ENCODE measurements around the gene PGAM5.
"Not testable (repeated sequence)": the region's sequence is repeated elsewhere in the genome, so short reads cannot be mapped to it uniquely, and the experiment has no call there.

The PGAM5 gene

DNA sequence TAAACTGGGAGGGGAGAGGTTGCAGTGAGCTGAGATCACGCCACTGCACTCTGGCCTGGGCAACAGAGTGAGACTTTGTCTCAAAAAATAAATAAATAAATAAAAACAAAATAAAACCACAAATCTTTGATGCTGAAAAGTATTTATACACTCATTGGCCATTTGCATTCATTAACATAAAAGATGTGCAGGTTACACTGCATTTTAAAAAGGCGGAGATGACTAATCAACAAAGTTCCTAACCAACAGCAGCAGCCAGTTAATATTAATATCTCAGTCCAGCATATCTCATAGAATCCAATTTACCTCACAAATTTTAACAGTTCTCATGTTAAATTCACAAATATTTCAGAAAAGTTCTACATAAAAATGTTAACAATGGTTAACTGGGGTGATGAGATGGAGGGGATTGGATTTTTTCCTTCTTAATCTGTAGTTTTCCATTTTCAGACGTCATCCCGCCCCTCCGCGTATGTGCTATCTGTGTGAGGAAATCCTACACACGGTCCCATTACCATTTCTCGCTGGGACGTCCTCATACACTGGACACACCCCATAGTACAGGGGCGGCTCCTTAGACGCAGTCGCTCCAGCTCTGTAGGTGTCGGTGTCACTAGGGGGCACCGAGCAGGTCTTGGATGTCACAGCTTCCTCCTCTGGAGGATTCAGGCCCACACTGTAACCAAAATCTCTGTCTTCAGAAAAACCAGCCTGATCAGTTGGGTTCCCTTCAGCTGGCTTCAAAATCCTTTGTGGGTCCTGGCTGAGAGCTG, 43.7 kb downstream of the PGAM5 start:
- DNase-seq: no peak

DNA sequence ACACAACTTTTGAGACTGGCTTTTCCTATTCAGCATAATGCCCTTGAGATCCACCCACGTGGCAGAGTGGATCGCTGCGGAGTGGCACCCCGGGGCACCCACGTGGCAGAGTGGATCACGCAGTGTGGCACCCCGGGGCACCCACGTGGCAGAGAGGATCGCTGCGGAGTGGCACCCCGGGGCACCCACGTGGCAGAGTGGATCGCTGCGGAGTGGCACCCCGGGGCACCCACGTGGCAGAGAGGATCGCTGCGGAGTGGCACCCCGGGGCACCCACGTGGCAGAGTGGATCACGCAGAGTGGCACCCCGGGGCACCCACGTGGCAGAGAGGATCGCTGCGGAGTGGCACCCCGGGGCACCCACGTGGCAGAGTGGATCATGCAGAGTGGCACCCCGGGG, 48.2 kb downstream of the PGAM5 start:
- not testable (repeated sequence) for DNase-seq

DNA sequence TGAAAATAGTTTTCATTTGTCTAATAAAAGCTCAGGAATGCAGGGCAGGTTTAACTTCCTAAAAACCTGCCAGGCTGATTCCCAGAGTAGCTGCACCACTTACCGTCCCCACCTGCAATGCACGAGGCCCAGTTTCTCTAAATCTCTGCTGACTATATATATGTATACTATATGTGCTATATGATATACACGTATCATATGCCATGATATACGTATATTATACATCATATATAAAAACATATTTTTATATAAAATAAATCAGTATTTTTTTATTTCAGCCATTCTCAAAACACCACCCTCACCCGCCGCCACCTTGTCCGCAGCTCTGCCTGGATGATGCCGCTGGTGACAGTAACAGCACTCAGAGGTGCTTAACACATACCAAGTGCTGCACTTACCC, 48.7 kb downstream of the PGAM5 start:
- no peak for DNase-seq

DNA sequence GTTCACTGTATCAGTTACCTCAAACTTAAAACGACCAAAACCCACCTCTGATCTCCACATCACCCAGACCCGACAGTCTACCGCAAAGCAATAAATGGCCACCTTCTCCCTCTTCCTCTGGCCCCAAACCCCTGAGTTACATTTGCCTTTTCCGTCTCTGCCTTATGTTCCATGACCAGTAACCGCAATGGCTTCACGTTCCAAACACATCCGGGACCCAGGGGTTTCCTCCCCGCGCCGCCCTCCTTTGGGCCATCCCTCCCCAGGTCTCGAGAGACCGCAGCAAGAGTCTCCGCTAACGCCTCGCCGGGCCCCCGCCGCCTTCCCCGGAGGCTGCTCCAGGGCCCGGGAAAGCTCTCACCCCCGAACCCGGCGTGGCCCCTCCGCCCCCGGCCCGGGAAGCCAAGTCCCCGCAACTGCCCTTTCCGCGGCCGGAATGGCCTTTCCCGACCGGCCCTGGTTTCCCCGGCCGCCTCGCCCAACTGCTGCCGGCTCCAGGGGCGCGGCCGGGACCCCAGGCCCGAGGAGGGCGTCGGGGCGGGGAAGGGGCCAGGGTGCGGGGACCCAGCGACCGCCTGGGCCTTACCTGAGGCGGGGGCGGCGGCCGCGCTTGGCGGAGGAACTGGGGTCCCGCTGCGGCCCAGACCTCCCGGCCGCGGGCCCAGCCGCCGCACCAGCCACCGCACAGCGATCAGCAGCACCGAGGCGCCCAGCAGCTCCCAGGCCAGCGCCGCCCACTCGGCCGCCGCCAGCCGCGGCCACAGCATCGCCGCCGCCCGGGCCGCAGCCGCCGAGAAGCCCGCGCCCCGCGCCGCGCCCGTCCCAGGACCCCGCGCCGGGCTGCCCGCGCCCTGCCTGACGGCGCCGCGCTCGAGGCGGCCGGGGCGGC, 50.6 kb downstream of the PGAM5 start, which contains the start of gene ANKLE2:
Gene ANKLE2 (minus strand): TSS at position 801 of the 889 bp plus-strand sequence. CDS start 34 bp downstream, at position 767.
- DNase-seq: peak; percentile 48 to 64

DNA sequence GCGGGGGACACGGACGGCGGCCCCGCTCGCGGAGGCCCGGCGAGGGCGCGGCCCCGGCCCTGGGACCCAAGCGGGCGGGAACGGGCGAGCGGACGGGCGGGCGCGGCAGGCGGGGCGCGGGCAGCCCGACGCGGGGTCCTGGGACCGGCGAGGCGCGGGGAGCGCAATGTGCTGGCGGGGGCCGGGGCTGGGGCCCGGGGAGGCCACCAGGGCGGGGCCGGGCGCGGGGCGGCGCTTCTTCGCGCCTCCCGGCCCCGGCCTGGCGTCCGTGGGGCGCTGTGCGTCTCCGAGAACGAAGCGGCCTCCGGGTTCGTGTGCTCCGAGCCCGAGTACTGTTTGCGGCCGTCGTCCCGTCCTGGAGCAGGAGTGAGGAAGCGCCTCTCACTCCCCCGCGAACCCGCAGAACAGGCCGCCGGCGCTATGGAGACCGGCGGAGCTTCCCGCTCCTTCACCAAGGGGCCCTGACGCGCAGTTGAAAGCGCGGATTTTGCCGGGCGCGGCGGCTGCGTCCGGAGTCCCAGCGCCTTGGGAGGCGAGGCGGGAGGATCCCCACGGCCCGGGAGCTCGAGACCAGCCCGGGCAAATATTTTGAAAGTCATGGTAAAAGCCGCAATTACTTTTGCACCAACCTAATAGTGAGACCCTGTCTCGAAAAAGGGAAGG, 51.4 kb downstream of the PGAM5 start:
- peak; percentile 87 to 89 for DNase-seq

DNA sequence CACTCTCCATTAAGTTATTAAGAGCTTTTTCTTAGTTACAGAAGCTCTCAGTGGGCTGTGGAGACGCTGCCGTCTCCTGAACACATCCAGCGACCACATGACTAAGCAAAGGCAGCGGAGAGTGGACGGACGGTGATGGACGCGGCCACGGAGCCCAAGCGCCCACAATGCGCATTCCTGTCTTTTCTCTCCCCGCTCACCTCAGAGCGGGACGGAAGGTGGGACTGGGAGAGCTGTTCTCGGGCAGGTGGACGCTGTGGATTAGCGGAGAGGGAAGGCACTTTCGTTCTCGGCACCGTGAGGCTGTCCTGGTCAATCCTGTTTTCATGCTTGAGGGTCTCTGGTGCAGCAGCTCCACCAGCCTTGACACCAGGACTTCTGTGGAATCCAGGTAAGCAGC, 53.6 kb downstream of the PGAM5 start:
- DNase-seq: no peak

DNA sequence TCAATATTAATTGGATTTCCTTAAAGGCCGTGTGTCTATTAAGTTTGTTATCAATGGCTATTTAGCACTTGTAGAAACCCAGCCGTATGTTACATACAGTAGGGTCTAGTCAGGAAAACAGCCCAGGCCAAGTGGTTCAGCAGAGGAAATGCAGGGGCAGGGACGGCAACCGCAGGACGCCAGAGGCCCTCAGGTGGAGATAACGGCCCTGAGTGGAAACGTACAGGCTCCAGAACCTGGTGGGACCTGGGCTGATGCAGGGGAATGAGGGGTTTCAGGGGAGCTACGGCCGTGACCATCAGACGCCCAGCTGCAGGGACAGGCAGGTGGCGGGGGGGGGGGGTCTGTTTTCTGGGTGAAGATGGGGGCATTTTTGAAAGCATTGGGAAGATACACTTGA, 54.7 kb downstream of the PGAM5 start:
- DNase-seq: no peak

DNA sequence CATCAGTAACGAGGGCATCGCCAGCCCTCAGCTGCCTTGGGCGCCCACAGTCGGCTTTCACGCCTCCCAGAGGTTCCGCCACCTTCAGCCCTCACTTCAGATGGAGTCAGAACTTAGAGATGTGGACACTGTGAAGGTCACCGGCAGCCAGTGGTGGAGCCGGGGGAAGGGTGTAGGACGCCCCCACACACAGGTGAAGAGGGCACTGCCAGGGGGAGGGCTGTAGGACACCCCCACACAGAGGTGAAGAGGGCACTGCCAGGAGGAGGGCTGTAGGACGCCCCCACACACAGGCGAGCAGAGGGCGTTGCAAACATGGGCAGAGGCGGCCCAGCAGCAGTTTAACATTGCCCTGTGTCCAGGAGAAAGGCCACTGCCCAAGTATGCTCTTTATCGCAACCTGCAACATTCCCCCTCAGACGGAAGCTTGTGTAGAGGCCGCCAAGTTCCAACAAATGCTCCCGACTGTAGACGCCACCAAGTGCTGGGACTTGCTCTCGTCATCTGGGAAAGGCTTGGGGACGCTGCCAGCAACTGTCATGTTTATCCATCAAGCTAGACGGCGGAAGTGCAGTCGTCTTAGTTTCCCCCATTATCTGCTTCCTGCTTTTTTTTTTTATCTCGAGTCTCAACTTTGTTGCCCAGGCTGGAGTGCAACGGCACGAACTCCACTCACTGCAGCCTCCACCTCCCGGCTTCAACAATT, 55.9 kb downstream of the PGAM5 start:
- no peak for DNase-seq

DNA sequence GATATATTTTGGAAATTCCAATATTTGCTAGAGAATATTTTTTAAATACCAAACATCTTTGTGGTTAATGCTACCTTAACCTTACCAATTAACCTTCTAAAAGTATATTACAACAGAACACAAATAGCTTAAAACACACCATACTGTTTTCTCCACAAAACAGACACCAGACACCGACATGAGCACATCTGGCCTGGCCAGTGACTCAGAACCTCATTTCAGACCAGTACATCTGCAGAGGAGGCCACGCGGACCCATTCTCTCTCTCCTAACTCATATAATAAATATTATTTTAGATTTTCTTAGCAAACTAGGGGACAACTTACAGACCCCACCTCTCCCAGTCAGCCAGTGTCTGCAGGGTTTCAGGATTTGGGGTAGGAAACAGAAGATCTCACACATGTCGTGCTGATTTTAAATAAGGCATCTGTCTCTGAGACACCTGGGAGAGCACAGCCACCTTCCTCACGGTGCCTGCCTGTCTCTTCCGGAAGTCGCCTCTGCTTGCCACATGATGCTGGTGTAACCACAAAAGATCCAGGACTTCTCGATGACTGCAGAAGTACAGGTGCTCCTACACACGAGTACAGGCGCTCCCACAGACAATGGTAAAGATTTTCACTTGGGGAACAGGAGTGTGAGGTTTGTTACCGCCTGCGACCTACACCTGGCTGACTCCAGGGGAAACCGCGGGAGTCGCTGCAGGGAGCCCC, 60.6 kb downstream of the PGAM5 start:
- peak; percentile 58 to 69 for DNase-seq

All from CD4-positive, alpha-beta T cell treated with Interleukin-1 beta for 1 hour (primary cell).